ENCODE data around the gene RBM8A. TPM values are rescaled to one million over a fixed set of nuclear protein-coding genes. Genes with fewer than 3 reads are reported as not detected.
A peak's percentile ranks its signal among the peaks of the same experiment; 100 is the strongest.

Gene RBM8A
- total RNA-seq, 4 donors from 2014 or later = 155 to 229 (median 200) TPM

- Histone ChIP-seq H3K4me3 (peak overlapping the region in 3 of 4 donors; percentile 58 to 85 (median 72)), H3K36me3 (no peaks in the 10 kb centered on the region), H3K9me3 (no peaks in the 10 kb centered on the region), H3K27ac (no peak overlapping the region), H3K4me1 (peaks cover 6 to 52% (median 11%) of the 10 kb centered on the region in 3 donors), H3K27me3 (no peaks in the 10 kb centered on the region)
- intact Hi-C loops (cut with DNase I) = no loop called here
- DNase-seq = no peak
- 67 to 83% methylated on average over 1 of the region's 1 CpG for WGBS, 2 donors
- TF ChIP-seq POLR2A (IDR thresholded peaks at IDR 0.05) = no peak
- no peak for TF ChIP-seq CTCF (IDR thresholded peaks at IDR 0.05)
Observed at GRCh38 chr1:145884675-145885074, 42.6 kb downstream of the RBM8A start.

- no peaks in the 10 kb centered on the region for H3K27me3 ChIP-seq
- TF ChIP-seq CTCF (IDR thresholded peaks at IDR 0.05) = no peak
- no peak for TF ChIP-seq POLR2A (IDR thresholded peaks at IDR 0.05)
- peaks cover 6 to 49% (median 11%) of the 10 kb centered on the region in 3 donors for H3K4me1 ChIP-seq
- no peaks in the 10 kb centered on the region for H3K36me3 ChIP-seq
- intact Hi-C loops (cut with DNase I) = no loop called here
- no peaks in the 10 kb centered on the region for H3K9me3 ChIP-seq
- 39 to 68% methylated on average over 5 of the region's 5 CpGs for whole genome bisulfite sequencing, 2 donors
- H3K27ac ChIP-seq = peak overlapping the region; percentile 50 to 90 (median 76)
- DNase-seq = no peak
- H3K4me3 ChIP-seq = no peak overlapping the region
Observed at GRCh38 chr1:145879775-145880174, 47.5 kb downstream of the RBM8A start.

GRCh38 chr1:145878724-145879123 is 48.6 kb downstream of the RBM8A start:
- peaks cover 0 to 5% (median 0%) of the 10 kb centered on the region in 3 donors for H3K36me3 ChIP-seq
- peaks cover 6 to 41% (median 11%) of the 10 kb centered on the region in 3 donors for H3K4me1 ChIP-seq
- no peak overlapping the region for H3K4me3 ChIP-seq
- 43 to 45% methylated on average over 2 of the region's 2 CpGs for WGBS, 2 donors
- no peaks in the 10 kb centered on the region for H3K27me3 ChIP-seq
- H3K27ac ChIP-seq = peak overlapping the region; percentile 62 to 90 (median 82)
- H3K9me3 ChIP-seq = no peaks in the 10 kb centered on the region
- DNase-seq = no peak
- intact Hi-C loops (cut with DNase I) = no loop called here
- no peak for TF ChIP-seq CTCF (IDR thresholded peaks at IDR 0.05)
- TF ChIP-seq POLR2A (IDR thresholded peaks at IDR 0.05) = no peak

- DNase-seq = no peak
- intact Hi-C loops (cut with DNase I) = no loop called here
- Histone ChIP-seq H3K4me3 (no peak overlapping the region), H3K36me3 (peaks cover 0 to 10% (median 0%) of the 10 kb centered on the region in 3 donors), H3K27ac (peak overlapping the region; percentile 6 to 90 (median 82)), H3K4me1 (peaks cover 7 to 45% (median 11%) of the 10 kb centered on the region in 3 donors), H3K9me3 (no peaks in the 10 kb centered on the region), H3K27me3 (no peaks in the 10 kb centered on the region)
- TF ChIP-seq CTCF (IDR thresholded peaks at IDR 0.05) (no peak), POLR2A (IDR thresholded peaks at IDR 0.05) (no peak)
- WGBS, 2 donors = 45 to 66% methylated on average over 5 to 7 of the region's 7 CpGs
Observed at GRCh38 chr1:145877923-145878486, 49.3 kb downstream of the RBM8A start.

- Histone ChIP-seq H3K9me3 (no peaks in the 10 kb centered on the region), H3K27ac (no peak overlapping the region), H3K36me3 (peaks cover 0 to 10% (median 0%) of the 10 kb centered on the region in 3 donors), H3K4me3 (no peak overlapping the region), H3K4me1 (peaks cover 18 to 54% (median 20%) of the 10 kb centered on the region in 3 donors), H3K27me3 (no peaks in the 10 kb centered on the region)
- intact Hi-C loops (cut with DNase I) = no loop called here
- 80 to 87% methylated on average over 9 to 12 of the region's 12 CpGs for WGBS, 2 donors
- DNase-seq = no peak
- TF ChIP-seq CTCF (IDR thresholded peaks at IDR 0.05) (no peak), POLR2A (IDR thresholded peaks at IDR 0.05) (no peak)
Observed at GRCh38 chr1:145874646-145875045, 52.6 kb downstream of the RBM8A start.
